ENCODE data around the gene PTPRN2.

The PTPRN2 gene

GRCh38 chr7:158145370-158145769 is 442.3 kb downstream of the PTPRN2 start:
- no peak overlapping the region for H3K4me3 ChIP-seq (ENCODE audit: low read depth, low read length)
- CTCF ChIA-PET: no interaction called here
- no peak for TF ChIP-seq CTCF (IDR thresholded peaks at IDR 0.05; ENCODE audit: insufficient read depth, low read length, missing control alignments)
- no peak for DNase-seq (ENCODE audit: low read depth, low spot score)
- POLR2A ChIA-PET: no interaction called here

- ChIA-PET POLR2A (no interaction called here), CTCF (no interaction called here)
- H3K4me3 ChIP-seq (ENCODE audit: low read depth, low read length): no peak overlapping the region
- no peak for DNase-seq (ENCODE audit: low read depth, low spot score)
- TF ChIP-seq CTCF (IDR thresholded peaks at IDR 0.05; ENCODE audit: insufficient read depth, low read length, missing control alignments): no peak
These were observed 444.2 kb downstream of the PTPRN2 start for GRCh38 chr7:158143196-158144120.

GRCh38 chr7:158142657-158143056 is 445.0 kb downstream of the PTPRN2 start:
- no peak overlapping the region for H3K4me3 ChIP-seq (ENCODE audit: low read depth, low read length)
- no peak for TF ChIP-seq CTCF (IDR thresholded peaks at IDR 0.05; ENCODE audit: insufficient read depth, low read length, missing control alignments)
- ChIA-PET POLR2A (no interaction called here), CTCF (no interaction called here)
- DNase-seq (ENCODE audit: low read depth, low spot score): no peak

GRCh38 chr7:158141806-158142518 is 445.7 kb downstream of the PTPRN2 start:
- ChIA-PET POLR2A (no interaction called here), CTCF (no interaction called here)
- DNase-seq (ENCODE audit: low read depth, low spot score): no peak
- no peak for TF ChIP-seq CTCF (IDR thresholded peaks at IDR 0.05; ENCODE audit: insufficient read depth, low read length, missing control alignments)
- H3K4me3 ChIP-seq (ENCODE audit: low read depth, low read length): no peak overlapping the region

GRCh38 chr7:158141221-158141582 is 446.4 kb downstream of the PTPRN2 start:
- no peak for DNase-seq (ENCODE audit: low read depth, low spot score)
- ChIA-PET CTCF (no interaction called here), POLR2A (no interaction called here)
- H3K4me3 ChIP-seq (ENCODE audit: low read depth, low read length): no peak overlapping the region
- no peak for TF ChIP-seq CTCF (IDR thresholded peaks at IDR 0.05; ENCODE audit: insufficient read depth, low read length, missing control alignments)

- H3K4me3 ChIP-seq (ENCODE audit: low read depth, low read length): no peak overlapping the region
- ChIA-PET CTCF (no interaction called here), POLR2A (no interaction called here)
- DNase-seq (ENCODE audit: low read depth, low spot score): no peak
- TF ChIP-seq CTCF (IDR thresholded peaks at IDR 0.05; ENCODE audit: insufficient read depth, low read length, missing control alignments): no peak
These were observed 446.9 kb downstream of the PTPRN2 start for GRCh38 chr7:158140538-158141220.

Data from AG04449 (cell line).